Spleen (tissue), 11 donors: ENCODE results near the gene MIA2. TPM values are rescaled to one million over a fixed set of nuclear protein-coding genes. Genes with fewer than 3 reads are reported as not detected.
"Not testable (repeated sequence)": the region's sequence is repeated elsewhere in the genome, so short reads cannot be mapped to it uniquely, and the experiment has no call there.

Experiments
- DNase-seq: peaks from one replicate; pipeline ENCODE4 v3.0.0-alpha.2; 2020
- H3K27ac ChIP-seq, 8 donors: fragments of 200-600 bp; sonication (generic) in 7 of 8; 1 replicate in 4 of 8; 2 replicates in 4 of 8; pipeline versions ENCODE4 v1.5.0 to v1.8.0; 2016 to 2021; ENCODE audit warnings: inconsistent platforms in 4 of 8, mild to moderate bottlenecking in 4 of 8, moderate library complexity in 1 of 8
- H3K27me3 ChIP-seq, 7 donors: fragments of 200-600 bp; sonication (generic) in 6 of 7; replicated peaks in 1 of 7; 1 replicate in 4 of 7; 2 replicates in 3 of 7; pipeline versions ENCODE4 v1.5.0 to v1.8.0; 2016 to 2021; ENCODE audit warnings: inconsistent platforms in 3 of 7, mild to moderate bottlenecking in 1 of 7
- H3K36me3 ChIP-seq, 6 donors: fragments of 200-600 bp; sonication (generic) in 5 of 6; 1 replicate in 4 of 6; 2 replicates in 2 of 6; pipeline versions ENCODE4 v1.5.0 to v1.8.0; 2016 to 2021; ENCODE audit warnings: inconsistent platforms in 2 of 6
- H3K4me1 ChIP-seq, 6 donors: fragments of 200-600 bp; sonication (generic) in 5 of 6; 1 replicate in 3 of 6; 2 replicates in 3 of 6; pipeline versions ENCODE4 v1.5.0 to v1.8.0; 2016 to 2021; ENCODE audit warnings: inconsistent platforms in 3 of 6
- H3K4me3 ChIP-seq, 8 donors: fragments of 200-600 bp; sonication (generic) in 7 of 8; 1 replicate in 4 of 8; 2 replicates in 4 of 8; pipeline versions ENCODE4 v1.5.0 to v1.8.0; 2016 to 2021; ENCODE audit warnings: inconsistent platforms in 4 of 8, mild to moderate bottlenecking in 4 of 8, moderate library complexity in 2 of 8
- H3K9me3 ChIP-seq, 8 donors: fragments of 200-600 bp; sonication (generic) in 7 of 8; 1 replicate in 4 of 8; 2 replicates in 4 of 8; pipeline versions ENCODE4 v1.5.0 to v1.8.0; 2016 to 2021; ENCODE audit warnings: inconsistent platforms in 4 of 8
- POLR2A ChIP-seq, 3 donors: fragments of 450-650 bp; IDR thresholded peaks; one replicate each; pipeline ENCODE4 v1.5.1; 2017; ENCODE audit warnings: antibody characterized with exemption in 3 of 3, mild to moderate bottlenecking in 1 of 3
- POLR2AphosphoS5 ChIP-seq, 3 donors: sonication (generic); formaldehyde crosslinking; IDR thresholded peaks; one replicate each; pipeline ENCODE4 v1.5.1; 2017; ENCODE audit warnings: antibody characterized with exemption in 3 of 3
- WGBS, 5 donors: extraction: QIAGEN DNeasy Blood & Tissue Kit in 3 of 5; methylation state at CpG; one replicate each; pipeline versions ENCODE4 v1.1.5 to v1.1.7; 2013 to 2018; 5-methylcytosine and 5-hydroxymethylcytosine counted together
- intact Hi-C: fragments of 100-400 bp; cut with DNase I; formaldehyde crosslinking; loops from one replicate; pipeline ENCODE4 v1.15.0; 2023; ENCODE audit warnings: low total_unique reads
- polyA plus RNA-seq, 3 donors: library from polyadenylated mRNA; stranded (reverse); fragments of 200-250 nt; gene quantifications; one replicate each; pipeline ENCODE4 v1.2.1, GENCODE V29; 2013
- total RNA-seq, 7 donors: library from RNA; depleted of rRNA in 3 of 7; stranded (reverse); fragments of >200 nt in 3 of 7; fragmentation: NEBNext Ultra II Directional in 4 of 7; extraction: Animal tissue kit (Norgen Biotek cat#: 25700) in 4 of 7; gene quantifications; one replicate each; pipeline versions ENCODE4 v1.1.0 to v1.2.1, GENCODE V29; 2016 to 2021
- TF ChIP-seq, protein P1 (sequence below), 11 experiments: fragments of 200-600 bp in 7 of 11; fragments of 450-650 bp in 4 of 11; sonication (generic) in 4 of 11; IDR thresholded peaks in 8 of 11; conservative IDR thresholded peaks in 3 of 11; 1 replicate in 7 of 11; 2 replicates in 4 of 11; pipeline versions ENCODE4 v1.4.0 to v1.8.0; 2016 to 2021; ENCODE audit warnings: antibody characterized with exemption in 11 of 11, inconsistent platforms in 4 of 11, mild to moderate bottlenecking in 1 of 11
- donor health status: healthy with polysubstance abuse.
- donor health status: DM: no; HTN: no; CAD: no; lungs with moderate emphysema.
- donor health status: DM: no; HTN: no; CAD: no.
- donor health status: Bipolar disorder and iron deficiency.
- donor health status: healthy.
- donor health status: DM: no; HTN: no; CAD: no.
- donor health status: DM: yes; HTN: yes; CAD: no.

Gene MIA2
- total and polyA plus RNA-seq, 10 donors: 18.3 to 31.3 (median 24.8) TPM

DNA sequence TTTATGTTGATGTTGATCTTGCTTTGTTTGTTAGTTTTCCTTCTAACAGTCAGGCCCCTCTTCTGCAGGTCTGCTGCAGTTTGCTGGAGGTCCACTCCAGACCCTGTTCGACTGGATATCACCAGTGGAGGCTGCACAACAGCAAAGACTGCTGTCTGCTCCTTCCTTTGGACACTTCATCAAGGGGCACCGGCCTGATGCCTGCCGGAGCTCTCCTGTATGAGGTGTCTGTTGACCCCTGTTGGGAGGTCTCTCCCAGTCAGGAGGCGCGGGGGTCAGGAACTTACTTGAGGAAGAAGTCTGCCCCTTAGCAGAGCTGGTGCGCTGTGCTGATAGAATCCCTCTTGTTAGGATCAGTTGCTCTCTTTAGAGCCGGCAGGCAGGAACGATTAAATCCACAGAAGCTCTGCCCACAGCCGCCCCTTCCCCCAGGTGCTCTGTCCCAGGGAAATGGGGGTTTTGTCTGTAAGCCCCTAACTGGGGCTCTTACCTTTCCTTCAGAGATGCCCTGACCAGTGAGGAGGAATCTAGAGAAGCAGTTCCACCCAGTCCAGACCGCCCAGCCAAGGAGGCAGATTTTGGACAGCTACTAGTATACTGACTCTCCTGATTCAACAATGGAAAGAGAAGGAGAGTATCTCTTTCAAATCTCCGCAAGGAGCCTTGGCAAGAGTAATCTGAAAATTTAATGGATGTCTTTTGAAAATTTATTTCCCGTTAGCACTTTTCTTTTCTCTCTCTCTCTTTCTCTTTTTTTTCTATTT is 25.2 kb downstream of the MIA2 start:
- intact Hi-C loops: no loop called here
- peaks cover 0 to 24% (median 11%) of the 10 kb centered on the region in 8 donors for H3K9me3 ChIP-seq
- H3K4me1 ChIP-seq: no peaks in the 10 kb centered on the region
- H3K27ac ChIP-seq: no peak overlapping the region
- no peak for DNase-seq
- TF ChIP-seq POLR2AphosphoS5 (IDR thresholded peaks at IDR 0.05) (no peak), POLR2A (IDR thresholded peaks at IDR 0.05) (no peak)
- TF ChIP-seq, protein P1, sequence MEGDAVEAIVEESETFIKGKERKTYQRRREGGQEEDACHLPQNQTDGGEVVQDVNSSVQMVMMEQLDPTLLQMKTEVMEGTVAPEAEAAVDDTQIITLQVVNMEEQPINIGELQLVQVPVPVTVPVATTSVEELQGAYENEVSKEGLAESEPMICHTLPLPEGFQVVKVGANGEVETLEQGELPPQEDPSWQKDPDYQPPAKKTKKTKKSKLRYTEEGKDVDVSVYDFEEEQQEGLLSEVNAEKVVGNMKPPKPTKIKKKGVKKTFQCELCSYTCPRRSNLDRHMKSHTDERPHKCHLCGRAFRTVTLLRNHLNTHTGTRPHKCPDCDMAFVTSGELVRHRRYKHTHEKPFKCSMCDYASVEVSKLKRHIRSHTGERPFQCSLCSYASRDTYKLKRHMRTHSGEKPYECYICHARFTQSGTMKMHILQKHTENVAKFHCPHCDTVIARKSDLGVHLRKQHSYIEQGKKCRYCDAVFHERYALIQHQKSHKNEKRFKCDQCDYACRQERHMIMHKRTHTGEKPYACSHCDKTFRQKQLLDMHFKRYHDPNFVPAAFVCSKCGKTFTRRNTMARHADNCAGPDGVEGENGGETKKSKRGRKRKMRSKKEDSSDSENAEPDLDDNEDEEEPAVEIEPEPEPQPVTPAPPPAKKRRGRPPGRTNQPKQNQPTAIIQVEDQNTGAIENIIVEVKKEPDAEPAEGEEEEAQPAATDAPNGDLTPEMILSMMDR (IDR thresholded peaks at IDR 0.05 in 8 of 11, conservative IDR thresholded peaks at IDR 0.05 in 3 of 11): no peak
- 78 to 94% (median 84%) methylated on average over 7 to 12 of the region's 12 CpGs for WGBS, 5 donors
- H3K4me3 ChIP-seq: no peak overlapping the region
- H3K36me3 ChIP-seq: no peaks in the 10 kb centered on the region
- H3K27me3 ChIP-seq: no peaks in the 10 kb centered on the region

GRCh38 chr14:39260161-39260560 is 26.4 kb downstream of the MIA2 start:
- not testable (repeated sequence) for H3K36me3 ChIP-seq, H3K4me1 ChIP-seq, H3K4me3 ChIP-seq, H3K27me3 ChIP-seq, DNase-seq, H3K27ac ChIP-seq
- intact Hi-C loops: loop anchor here (10.0 kb wide), 1 partner anchor 95 kb away; no protein-coding TSS in a partner anchor
- 81 to 100% (median 89%) methylated on average over 2 to 3 of the region's 3 CpGs for WGBS, 5 donors
- H3K9me3 ChIP-seq: peaks cover 0 to 24% (median 11%) of the 10 kb centered on the region in 8 donors

DNA sequence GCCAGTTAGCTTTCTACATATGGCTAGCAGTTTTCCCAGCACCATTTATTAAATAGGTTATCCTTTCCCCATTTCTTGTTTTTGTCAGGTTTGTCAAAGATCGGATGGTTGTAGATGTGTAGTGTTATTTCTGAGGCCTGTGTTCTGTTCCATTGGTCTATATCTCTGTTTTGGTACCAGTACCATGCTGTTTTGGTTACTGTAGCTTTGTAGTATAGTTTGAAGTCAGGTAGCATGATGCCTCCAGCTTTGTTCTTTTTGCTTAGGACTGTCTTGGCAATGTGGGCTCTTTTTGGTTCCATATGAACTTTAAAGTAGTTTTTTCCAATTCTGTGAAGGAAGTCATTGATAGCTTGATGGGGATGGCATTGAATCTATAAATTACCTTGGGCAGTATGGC is 28.5 kb downstream of the MIA2 start:
- not testable (repeated sequence) for H3K27ac ChIP-seq, DNase-seq, H3K36me3 ChIP-seq, H3K4me3 ChIP-seq, H3K27me3 ChIP-seq
- Histone ChIP-seq H3K4me1 (peaks cover 7 to 18% (median 11%) of the 10 kb centered on the region in 6 donors), H3K9me3 (peaks cover 0 to 19% (median 10%) of the 10 kb centered on the region in 8 donors)
- intact Hi-C loops: loop anchor here (10.0 kb wide), 1 partner anchor 97 kb away; no protein-coding TSS in a partner anchor
- 92 to 96% (median 94%) methylated on average over 1 of the region's 1 CpG for WGBS, 5 donors

DNA sequence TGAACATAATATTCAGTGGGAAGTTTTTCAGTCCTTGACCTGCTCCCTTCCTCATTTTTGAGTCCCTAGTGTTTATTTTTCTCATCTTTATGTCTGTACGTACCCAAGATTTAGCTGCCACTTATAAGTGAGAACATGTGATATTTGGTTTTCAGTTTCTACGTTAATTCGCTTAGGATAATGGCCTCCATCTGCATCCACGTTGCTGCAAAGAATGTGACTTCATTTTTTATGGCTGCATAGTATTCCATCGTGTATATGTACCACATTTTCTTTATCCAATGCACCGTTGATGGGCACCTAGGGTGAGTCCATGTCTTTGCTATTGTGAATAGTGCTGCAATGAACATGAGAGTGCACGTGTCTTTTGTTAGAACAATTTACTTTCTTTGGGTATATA is 30.3 kb downstream of the MIA2 start:
- H3K27me3 ChIP-seq: no peaks in the 10 kb centered on the region
- H3K4me1 ChIP-seq: peaks cover 18 to 33% (median 25%) of the 10 kb centered on the region in 6 donors
- intact Hi-C loops: loop anchor here (10.0 kb wide), 1 partner anchor 99 kb away; no protein-coding TSS in a partner anchor

GRCh38 chr14:39264558-39264957 is 30.8 kb downstream of the MIA2 start:
- Histone ChIP-seq H3K36me3 (no peaks in the 10 kb centered on the region), H3K27me3 (no peaks in the 10 kb centered on the region), H3K4me1 (peaks cover 23 to 38% (median 30%) of the 10 kb centered on the region in 6 donors), H3K4me3 (no peak overlapping the region), H3K9me3 (peaks cover 0 to 10% (median 3%) of the 10 kb centered on the region in 8 donors), H3K27ac (no peak overlapping the region)
- TF ChIP-seq POLR2AphosphoS5 (IDR thresholded peaks at IDR 0.05) (no peak), POLR2A (IDR thresholded peaks at IDR 0.05) (no peak)
- TF ChIP-seq, protein P1 (IDR thresholded peaks at IDR 0.05 in 8 of 11, conservative IDR thresholded peaks at IDR 0.05 in 3 of 11): no peak
- whole genome bisulfite sequencing, 5 donors: 93 to 100% (median 97%) methylated on average over 1 of the region's 1 CpG
- intact Hi-C loops: loop anchor here (10.0 kb wide), 1 partner anchor 100 kb away; no protein-coding TSS in a partner anchor
- no peak for DNase-seq

More for the DNA sequence above, 30.3 kb downstream of the MIA2 start:
- H3K27ac ChIP-seq: no peak overlapping the region
- no peaks in the 10 kb centered on the region for H3K36me3 ChIP-seq
- H3K4me3 ChIP-seq: no peak overlapping the region
- no peak for TF ChIP-seq POLR2A (IDR thresholded peaks at IDR 0.05)
- no peak for TF ChIP-seq POLR2AphosphoS5 (IDR thresholded peaks at IDR 0.05)
- TF ChIP-seq, protein P1 (IDR thresholded peaks at IDR 0.05 in 8 of 11, conservative IDR thresholded peaks at IDR 0.05 in 3 of 11): no peak
- H3K9me3 ChIP-seq: peaks cover 0 to 10% (median 3%) of the 10 kb centered on the region in 8 donors
- WGBS, 5 donors: 89 to 98% (median 91%) methylated on average over 7 of the region's 7 CpGs
- DNase-seq: no peak
